H9 (cell line): ENCODE measurements around the gene CGAS. TPM values are rescaled to one million over a fixed set of nuclear protein-coding genes. Genes with fewer than 3 reads are reported as not detected.

Source experiments
- DNase-seq: peaks from one replicate; pipeline ENCODE4 v3.0.0-alpha.2; 2017
- H2AFZ ChIP-seq: one replicate; pipeline ENCODE4 v1.6.1; 2013; ENCODE audit warnings: mild to moderate bottlenecking, low read length, control low read depth, moderate library complexity
- H2AK5ac ChIP-seq: 2 replicates; pipeline ENCODE4 v1.6.1; 2013; ENCODE audit warnings: low read length, control low read depth, mixed read lengths; ENCODE audit not compliant: insufficient read length
- H2BK120ac ChIP-seq: one replicate; pipeline ENCODE4 v1.6.1; 2013; ENCODE audit warnings: low read depth, mild to moderate bottlenecking, low read length, control low read depth, inconsistent platforms; ENCODE audit not compliant: poor library complexity, severe bottlenecking
- H2BK12ac ChIP-seq: 2 replicates; pipeline ENCODE4 v1.6.1; 2013; ENCODE audit warnings: low read length, control low read depth, mixed read lengths, low read depth; ENCODE audit not compliant: insufficient read length
- H2BK15ac ChIP-seq: 2 replicates; pipeline ENCODE4 v1.6.1; 2013; ENCODE audit warnings: low read depth, low read length, control low read depth
- H2BK20ac ChIP-seq: one replicate; pipeline ENCODE4 v1.6.1; 2013; ENCODE audit warnings: low read depth, mild to moderate bottlenecking, low read length, control low read depth, inconsistent platforms; ENCODE audit not compliant: poor library complexity, severe bottlenecking
- H2BK5ac ChIP-seq: 2 replicates; pipeline ENCODE4 v1.6.1; 2013; ENCODE audit warnings: low read length, control low read depth, mixed read lengths; ENCODE audit not compliant: insufficient read length
- H3K14ac ChIP-seq: 2 replicates; pipeline ENCODE4 v1.6.1; 2013; ENCODE audit warnings: low read length, control low read depth; ENCODE audit not compliant: insufficient read depth
- H3K18ac ChIP-seq: 2 replicates; pipeline ENCODE4 v1.6.1; 2013; ENCODE audit warnings: low read depth, mild to moderate bottlenecking, mixed read lengths, low read length, control low read depth; ENCODE audit not compliant: insufficient read length
- H3K23ac ChIP-seq: 2 replicates; pipeline ENCODE4 v1.6.1; 2013; ENCODE audit warnings: low read length, control low read depth, mixed read lengths, low read depth; ENCODE audit not compliant: insufficient read length
- H3K23me2 ChIP-seq: 2 replicates; pipeline ENCODE4 v1.6.1; 2013; ENCODE audit warnings: low read depth, mild to moderate bottlenecking, mixed read lengths, low read length, control low read depth; ENCODE audit not compliant: insufficient read length, poor library complexity, severe bottlenecking
- H3K27ac ChIP-seq: 2 replicates; pipeline ENCODE4 v1.5.1; 2013; ENCODE audit warnings: low read length, control low read depth, mixed read lengths, low read depth; ENCODE audit not compliant: insufficient read length
- H3K27me3 ChIP-seq: 2 replicates; pipeline ENCODE4 v1.6.1; 2013; ENCODE audit warnings: low read length, control low read depth, inconsistent platforms; ENCODE audit not compliant: insufficient read depth
- H3K4ac ChIP-seq: 2 replicates; pipeline ENCODE4 v1.6.1; 2013; ENCODE audit warnings: low read depth, mild to moderate bottlenecking, control low read depth, inconsistent platforms, low read length, moderate library complexity
- H3K4me1 ChIP-seq: 2 replicates; pipeline ENCODE4 v1.6.1; 2013; ENCODE audit warnings: low read length, control low read depth, inconsistent platforms; ENCODE audit not compliant: insufficient read depth
- H3K4me2 ChIP-seq: 2 replicates; pipeline ENCODE4 v1.6.1; 2013; ENCODE audit warnings: low read length, control low read depth, mixed read lengths; ENCODE audit not compliant: insufficient read length, insufficient read depth
- H3K56ac ChIP-seq: 2 replicates; pipeline ENCODE4 v1.6.1; 2013; ENCODE audit warnings: low read depth, mild to moderate bottlenecking, mixed read lengths, low read length, control low read depth; ENCODE audit not compliant: insufficient read length
- H3K79me1 ChIP-seq: 2 replicates; pipeline ENCODE4 v1.6.1; 2013; ENCODE audit warnings: low read depth, mild to moderate bottlenecking, moderate library complexity, low read length, control low read depth, inconsistent platforms; ENCODE audit not compliant: insufficient read depth, poor library complexity, severe bottlenecking
- H3K79me2 ChIP-seq: 2 replicates; pipeline ENCODE4 v1.6.1; 2013; ENCODE audit warnings: low read length, control low read depth, inconsistent platforms; ENCODE audit not compliant: insufficient read depth
- H3K9ac ChIP-seq: 2 replicates; pipeline ENCODE4 v1.6.1; 2013; ENCODE audit warnings: low read length, control low read depth, mixed read lengths; ENCODE audit not compliant: insufficient read length; ENCODE audit errors: extremely low read depth
- H3K9me3 ChIP-seq: one replicate; pipeline ENCODE4 v1.6.1; 2013; ENCODE audit warnings: low read depth, low read length, inconsistent platforms; ENCODE audit not compliant: control insufficient read depth
- H3T11ph ChIP-seq: one replicate; pipeline ENCODE4 v1.6.1; 2013; ENCODE audit warnings: mild to moderate bottlenecking, low read length, control low read depth, inconsistent platforms
- H4K20me1 ChIP-seq: one replicate; pipeline ENCODE4 v1.6.1; 2013; ENCODE audit not compliant: control insufficient read depth, insufficient read length, insufficient read depth
- H4K5ac ChIP-seq: 2 replicates; pipeline ENCODE4 v1.6.1; 2013; ENCODE audit warnings: low read depth, mild to moderate bottlenecking, mixed read lengths, low read length, control low read depth; ENCODE audit not compliant: insufficient read length
- H4K8ac ChIP-seq: replicated peaks from 2 replicates; pipeline ENCODE4 v1.6.1; 2013; ENCODE audit warnings: low read length, control low read depth, mixed read lengths, low read depth; ENCODE audit not compliant: insufficient read length
- H4K91ac ChIP-seq: 2 replicates; pipeline ENCODE4 v1.6.1; 2013; ENCODE audit warnings: low read depth, mild to moderate bottlenecking, moderate library complexity, mixed read lengths, low read length, control low read depth; ENCODE audit not compliant: insufficient read length
- H3K27ac Mint-ChIP-seq, 3 experiments: 2 replicates in 2 of 3; 3 replicates in 1 of 3; pipeline ENCODE4 v1.8.0; 2020 to 2021; ENCODE audit warnings: mixed read lengths in 3 of 3, mild to moderate bottlenecking in 1 of 3, moderate library complexity in 1 of 3
- H3K27me3 Mint-ChIP-seq: 2 replicates; pipeline ENCODE4 v1.8.0; 2021; ENCODE audit warnings: low read depth, mild to moderate bottlenecking, moderate library complexity, mixed read lengths
- H3K36me3 Mint-ChIP-seq, 3 experiments: 2 replicates in 2 of 3; 3 replicates in 1 of 3; pipeline ENCODE4 v1.8.0; 2020 to 2021; ENCODE audit warnings: low read depth in 3 of 3, mixed read lengths in 3 of 3; ENCODE audit not compliant: insufficient read depth in 1 of 3
- H3K4me1 Mint-ChIP-seq, 2 experiments: 2 replicates each; pipeline ENCODE4 v1.8.0; 2020; ENCODE audit warnings: mixed read lengths in 2 of 2
- H3K4me3 Mint-ChIP-seq, 2 experiments: 2 replicates in 1 of 2; 3 replicates in 1 of 2; pipeline ENCODE4 v1.8.0; 2020 to 2021; ENCODE audit warnings: mild to moderate bottlenecking in 2 of 2, mixed read lengths in 2 of 2, moderate library complexity in 1 of 2
- H3K9me3 Mint-ChIP-seq, 2 experiments: 2 replicates in 1 of 2; 3 replicates in 1 of 2; pipeline ENCODE4 v1.8.0; 2020; ENCODE audit warnings: mild to moderate bottlenecking in 2 of 2, mixed read lengths in 2 of 2, moderate library complexity in 1 of 2
- CTCF ChIP-seq: fragments of 200-600 bp; sonication (generic); conservative IDR thresholded peaks from 3 replicates; pipeline ENCODE4 v1.8.0; 2021; ENCODE audit warnings: antibody characterized with exemption, mild to moderate bottlenecking
- WGBS: extraction: QIAGEN DNeasy Blood & Tissue Kit; methylation state at CpG from one replicate; pipeline ENCODE4 v1.1.7; 2013; ENCODE audit warnings: missing lambda C conversion rate, low lambda C conversion rate, mixed read lengths; ENCODE audit not compliant: insufficient read length; ENCODE audit errors: extremely low coverage; 5-methylcytosine and 5-hydroxymethylcytosine counted together
- total RNA-seq: library from RNA; stranded (reverse); gene quantifications from 2 replicates; pipeline ENCODE4 v1.2.1, GENCODE V29; 2021

CGAS gene
- total RNA-seq, 1 experiment from 2014 or later = 1.7 TPM

- no peak overlapping the region for H3K4me3 Mint-ChIP-seq
- Histone ChIP-seq H3K23me2 (no peaks in the 10 kb centered on the region), H3K9ac (no peak overlapping the region), H3K27ac (no peak overlapping the region), H2BK12ac (no peak overlapping the region), H4K20me1 (no peaks in the 10 kb centered on the region), H4K5ac (no peak overlapping the region), H2BK120ac (no peak overlapping the region), H3K4ac (no peak overlapping the region), H4K91ac (no peak overlapping the region), H3K56ac (no peak overlapping the region), H4K8ac (no peak overlapping the region), H3K23ac (no peak overlapping the region), H2BK15ac (no peak overlapping the region), H3K4me1 (no peaks in the 10 kb centered on the region), H3K79me1 (no peaks in the 10 kb centered on the region), H2BK5ac (no peak overlapping the region), H3K9me3 (no peaks in the 10 kb centered on the region), H3K18ac (no peak overlapping the region), H2AK5ac (no peak overlapping the region), H3K14ac (no peak overlapping the region), H3K27me3 (no peaks in the 10 kb centered on the region), H2BK20ac (no peak overlapping the region), H2AFZ (no peak overlapping the region), H3K4me2 (no peak overlapping the region), H3K79me2 (no peaks in the 10 kb centered on the region), H3T11ph (no peak overlapping the region)
- WGBS = no CpG with 5 or more reads among the region's 2 CpGs
- no peaks in the 10 kb centered on the region for H3K4me1 Mint-ChIP-seq
- no peaks in the 10 kb centered on the region for H3K27me3 Mint-ChIP-seq
- no peaks in the 10 kb centered on the region for H3K9me3 Mint-ChIP-seq
- no peak for TF ChIP-seq CTCF
- H3K27ac Mint-ChIP-seq = no peak overlapping the region
- no peaks in the 10 kb centered on the region for H3K36me3 Mint-ChIP-seq
- no peak for DNase-seq
These were observed 30.6 kb downstream of the CGAS start for GRCh38 chr6:73421534-73421933.
